GM12875 (cell line): ENCODE results near the gene MAPT.
"Not testable (repeated sequence)": the region's sequence is repeated elsewhere in the genome, so short reads cannot be mapped to it uniquely, and the experiment has no call there.

Source experiments
- H3K4me3 ChIP-seq: one replicate; pipeline ENCODE4 v1.5.1; 2011; ENCODE audit warnings: low read depth, low read length, control low read depth
- TF ChIP-seq, protein P1 (sequence below): IDR thresholded peaks from 2 replicates; pipeline ENCODE4 v1.5.1; 2011; ENCODE audit warnings: low read depth, mild to moderate bottlenecking, control low read depth, inconsistent platforms, low read length, moderate library complexity, borderline replicate concordance; ENCODE audit not compliant: insufficient read depth

Gene MAPT

DNA sequence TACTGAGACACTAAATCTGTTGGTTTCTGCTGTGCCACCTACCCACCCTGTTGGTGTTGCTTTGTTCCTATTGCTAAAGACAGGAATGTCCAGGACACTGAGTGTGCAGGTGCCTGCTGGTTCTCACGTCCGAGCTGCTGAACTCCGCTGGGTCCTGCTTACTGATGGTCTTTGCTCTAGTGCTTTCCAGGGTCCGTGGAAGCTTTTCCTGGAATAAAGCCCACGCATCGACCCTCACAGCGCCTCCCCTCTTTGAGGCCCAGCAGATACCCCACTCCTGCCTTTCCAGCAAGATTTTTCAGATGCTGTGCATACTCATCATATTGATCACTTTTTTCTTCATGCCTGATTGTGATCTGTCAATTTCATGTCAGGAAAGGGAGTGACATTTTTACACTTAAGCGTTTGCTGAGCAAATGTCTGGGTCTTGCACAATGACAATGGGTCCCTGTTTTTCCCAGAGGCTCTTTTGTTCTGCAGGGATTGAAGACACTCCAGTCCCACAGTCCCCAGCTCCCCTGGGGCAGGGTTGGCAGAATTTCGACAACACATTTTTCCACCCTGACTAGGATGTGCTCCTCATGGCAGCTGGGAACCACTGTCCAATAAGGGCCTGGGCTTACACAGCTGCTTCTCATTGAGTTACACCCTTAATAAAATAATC, 119.3 kb downstream of the MAPT start:
- TF ChIP-seq, protein P1, sequence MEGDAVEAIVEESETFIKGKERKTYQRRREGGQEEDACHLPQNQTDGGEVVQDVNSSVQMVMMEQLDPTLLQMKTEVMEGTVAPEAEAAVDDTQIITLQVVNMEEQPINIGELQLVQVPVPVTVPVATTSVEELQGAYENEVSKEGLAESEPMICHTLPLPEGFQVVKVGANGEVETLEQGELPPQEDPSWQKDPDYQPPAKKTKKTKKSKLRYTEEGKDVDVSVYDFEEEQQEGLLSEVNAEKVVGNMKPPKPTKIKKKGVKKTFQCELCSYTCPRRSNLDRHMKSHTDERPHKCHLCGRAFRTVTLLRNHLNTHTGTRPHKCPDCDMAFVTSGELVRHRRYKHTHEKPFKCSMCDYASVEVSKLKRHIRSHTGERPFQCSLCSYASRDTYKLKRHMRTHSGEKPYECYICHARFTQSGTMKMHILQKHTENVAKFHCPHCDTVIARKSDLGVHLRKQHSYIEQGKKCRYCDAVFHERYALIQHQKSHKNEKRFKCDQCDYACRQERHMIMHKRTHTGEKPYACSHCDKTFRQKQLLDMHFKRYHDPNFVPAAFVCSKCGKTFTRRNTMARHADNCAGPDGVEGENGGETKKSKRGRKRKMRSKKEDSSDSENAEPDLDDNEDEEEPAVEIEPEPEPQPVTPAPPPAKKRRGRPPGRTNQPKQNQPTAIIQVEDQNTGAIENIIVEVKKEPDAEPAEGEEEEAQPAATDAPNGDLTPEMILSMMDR: no peak
- H3K4me3 ChIP-seq: no peak overlapping the region

DNA sequence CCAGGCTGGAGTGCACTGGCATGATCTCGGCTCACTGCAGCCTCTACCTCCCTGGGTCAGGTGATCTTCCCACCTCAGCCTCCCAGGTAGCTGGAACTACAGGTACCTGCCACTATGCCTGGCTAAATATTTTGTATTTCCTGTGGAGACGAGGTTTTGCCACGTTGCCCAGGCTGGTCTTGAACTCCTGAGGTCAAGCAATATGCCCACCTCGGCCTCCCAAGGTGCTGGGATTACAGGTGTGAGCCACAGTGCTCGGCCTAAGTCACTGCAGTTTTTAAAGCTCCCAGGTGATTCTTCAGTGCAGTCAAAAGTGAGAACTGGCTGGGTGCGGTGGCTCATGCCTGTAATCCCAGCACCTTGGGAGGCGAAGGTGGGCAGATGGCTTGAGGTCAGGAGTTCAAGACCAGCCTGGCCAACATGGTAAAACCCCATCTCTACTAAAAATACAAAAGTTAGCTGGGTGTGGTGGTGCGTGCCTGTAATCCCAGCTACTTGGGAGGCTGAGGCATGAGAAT, 125.1 kb downstream of the MAPT start:
- H3K4me3 ChIP-seq: not testable (repeated sequence)

DNA sequence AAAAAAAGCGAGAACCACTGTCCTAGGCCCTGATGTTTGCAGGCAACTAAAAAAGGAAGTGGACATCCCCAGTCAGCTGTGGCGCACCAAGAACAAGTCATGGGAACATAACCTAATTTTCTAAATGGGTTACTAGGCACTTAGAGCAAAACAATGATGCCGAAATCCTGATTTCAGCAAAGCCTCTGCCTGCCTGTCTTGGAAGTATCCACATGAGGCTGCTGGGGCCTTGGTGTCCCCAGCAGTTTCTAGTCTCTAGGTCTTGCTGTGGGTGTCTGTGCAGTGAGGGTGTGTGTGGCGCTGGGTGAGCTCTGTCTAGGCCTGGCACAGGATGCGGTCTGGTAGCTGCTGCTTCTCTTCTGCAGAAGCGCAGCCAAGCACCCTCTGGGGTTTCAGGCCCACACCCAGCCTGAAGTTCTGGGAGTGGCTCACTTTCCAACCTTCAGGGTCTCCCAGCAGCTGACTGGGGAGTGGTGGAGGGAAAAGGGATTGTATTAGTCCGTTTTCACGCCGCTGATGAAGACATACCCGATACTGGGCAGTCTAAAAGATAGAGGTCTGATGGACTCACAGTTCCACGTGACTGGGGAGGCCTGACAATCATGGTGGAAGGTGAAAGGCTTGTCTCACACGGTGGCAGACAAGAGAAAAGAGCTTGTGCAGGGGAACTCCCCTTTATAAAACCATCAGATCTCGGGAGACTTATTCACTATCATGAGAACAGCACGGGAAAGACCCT, 125.8 kb downstream of the MAPT start:
- TF ChIP-seq, protein P1: no peak
- H3K4me3 ChIP-seq: no peak overlapping the region

DNA sequence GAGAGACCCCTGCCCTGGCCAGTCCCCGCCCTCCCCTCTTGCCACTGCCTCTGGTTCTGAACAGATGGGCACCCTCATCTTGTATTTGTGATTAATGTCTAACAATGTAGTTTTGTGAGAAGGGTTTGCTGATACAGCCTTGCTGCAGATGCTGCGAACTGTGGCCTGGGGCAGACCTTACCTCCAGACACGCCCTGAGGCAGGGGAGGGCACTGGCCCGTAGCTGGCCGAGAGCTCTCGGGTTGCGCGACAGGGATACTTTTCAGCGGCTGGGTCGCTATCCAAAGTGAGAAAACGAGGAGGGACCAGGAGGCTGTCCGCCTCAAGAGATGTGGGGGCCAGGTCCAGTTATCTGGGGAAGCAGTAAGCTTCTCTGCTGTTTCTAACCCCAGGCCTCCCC, 126.6 kb downstream of the MAPT start:
- TF ChIP-seq, protein P1: no peak
- no peak overlapping the region for H3K4me3 ChIP-seq

DNA sequence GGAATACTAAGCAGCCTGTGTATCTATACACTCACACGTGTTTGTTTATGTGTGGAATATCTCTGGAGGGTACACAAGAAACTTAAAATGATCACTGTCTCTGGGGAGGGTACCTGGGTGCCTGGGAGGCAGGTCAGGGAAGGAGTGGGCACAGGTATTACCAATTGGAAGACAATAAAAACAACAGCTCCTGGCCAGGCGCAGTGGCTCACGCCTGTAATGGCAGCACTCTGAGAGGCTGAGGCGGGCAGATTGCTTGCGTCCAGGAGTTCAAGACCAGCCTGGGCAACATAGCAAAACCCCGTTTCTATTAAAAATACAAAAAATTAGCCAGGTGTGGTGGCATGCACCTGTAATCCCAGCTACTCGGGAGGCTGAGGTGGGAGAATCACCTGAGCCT, 129.0 kb downstream of the MAPT start:
- not testable (repeated sequence) for H3K4me3 ChIP-seq

DNA sequence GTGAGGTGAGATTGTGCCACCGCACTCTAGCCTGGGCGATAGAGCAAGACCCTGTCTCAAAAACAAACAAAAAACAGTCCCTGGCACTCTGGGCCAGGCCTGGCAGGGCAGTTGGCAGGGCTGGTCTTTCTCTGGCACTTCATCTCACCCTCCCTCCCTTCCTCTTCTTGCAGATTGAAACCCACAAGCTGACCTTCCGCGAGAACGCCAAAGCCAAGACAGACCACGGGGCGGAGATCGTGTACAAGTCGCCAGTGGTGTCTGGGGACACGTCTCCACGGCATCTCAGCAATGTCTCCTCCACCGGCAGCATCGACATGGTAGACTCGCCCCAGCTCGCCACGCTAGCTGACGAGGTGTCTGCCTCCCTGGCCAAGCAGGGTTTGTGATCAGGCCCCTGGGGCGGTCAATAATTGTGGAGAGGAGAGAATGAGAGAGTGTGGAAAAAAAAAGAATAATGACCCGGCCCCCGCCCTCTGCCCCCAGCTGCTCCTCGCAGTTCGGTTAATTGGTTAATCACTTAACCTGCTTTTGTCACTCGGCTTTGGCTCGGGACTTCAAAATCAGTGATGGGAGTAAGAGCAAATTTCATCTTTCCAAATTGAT, 129.5 kb downstream of the MAPT start:
- no peak overlapping the region for H3K4me3 ChIP-seq
- TF ChIP-seq, protein P1: no peak

DNA sequence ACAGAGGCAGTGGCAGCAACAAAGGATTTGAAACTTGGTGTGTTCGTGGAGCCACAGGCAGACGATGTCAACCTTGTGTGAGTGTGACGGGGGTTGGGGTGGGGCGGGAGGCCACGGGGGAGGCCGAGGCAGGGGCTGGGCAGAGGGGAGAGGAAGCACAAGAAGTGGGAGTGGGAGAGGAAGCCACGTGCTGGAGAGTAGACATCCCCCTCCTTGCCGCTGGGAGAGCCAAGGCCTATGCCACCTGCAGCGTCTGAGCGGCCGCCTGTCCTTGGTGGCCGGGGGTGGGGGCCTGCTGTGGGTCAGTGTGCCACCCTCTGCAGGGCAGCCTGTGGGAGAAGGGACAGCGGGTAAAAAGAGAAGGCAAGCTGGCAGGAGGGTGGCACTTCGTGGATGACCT, 130.2 kb downstream of the MAPT start:
- TF ChIP-seq, protein P1: no peak
- no peak overlapping the region for H3K4me3 ChIP-seq

DNA sequence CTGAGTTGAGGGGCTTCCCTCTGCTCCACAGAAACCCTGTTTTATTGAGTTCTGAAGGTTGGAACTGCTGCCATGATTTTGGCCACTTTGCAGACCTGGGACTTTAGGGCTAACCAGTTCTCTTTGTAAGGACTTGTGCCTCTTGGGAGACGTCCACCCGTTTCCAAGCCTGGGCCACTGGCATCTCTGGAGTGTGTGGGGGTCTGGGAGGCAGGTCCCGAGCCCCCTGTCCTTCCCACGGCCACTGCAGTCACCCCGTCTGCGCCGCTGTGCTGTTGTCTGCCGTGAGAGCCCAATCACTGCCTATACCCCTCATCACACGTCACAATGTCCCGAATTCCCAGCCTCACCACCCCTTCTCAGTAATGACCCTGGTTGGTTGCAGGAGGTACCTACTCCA, 130.7 kb downstream of the MAPT start:
- H3K4me3 ChIP-seq: no peak overlapping the region
- TF ChIP-seq, protein P1: no peak
